ENCODE data around the gene WDR18.

DNA sequence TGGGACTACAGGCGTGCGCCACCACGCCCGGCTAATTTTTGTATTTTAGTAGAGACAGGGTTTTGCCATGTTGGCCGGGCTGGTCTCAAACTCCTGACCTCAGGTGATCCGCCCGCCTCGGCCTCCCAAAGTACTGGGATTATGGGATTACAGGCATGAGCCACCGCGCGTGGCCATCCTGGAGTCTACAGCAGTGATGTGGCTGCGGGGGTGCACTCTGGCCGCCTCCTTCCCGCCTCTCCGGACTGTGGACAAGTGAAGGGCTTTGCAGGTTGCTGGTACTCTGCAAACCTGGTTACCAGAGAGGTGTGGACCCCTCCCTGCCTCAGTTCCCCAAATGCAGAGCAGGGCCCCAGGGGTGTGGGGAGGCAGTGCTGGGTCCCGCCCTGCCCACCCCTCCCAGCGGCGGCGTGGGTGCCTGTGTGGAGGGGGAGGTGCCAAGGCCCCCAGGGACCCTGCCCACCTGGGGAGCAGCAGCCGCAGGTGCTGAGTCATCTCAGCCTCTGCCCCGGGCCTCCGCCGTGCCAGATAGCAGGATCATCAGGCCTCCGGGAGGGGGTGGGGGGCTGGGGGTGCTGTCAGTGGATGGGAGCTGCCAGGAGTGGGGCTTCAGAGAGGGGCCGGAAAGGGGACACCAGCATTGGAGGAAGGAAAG is 35.2 kb upstream of the WDR18 start:
- TF ChIP-seq, protein P1, sequence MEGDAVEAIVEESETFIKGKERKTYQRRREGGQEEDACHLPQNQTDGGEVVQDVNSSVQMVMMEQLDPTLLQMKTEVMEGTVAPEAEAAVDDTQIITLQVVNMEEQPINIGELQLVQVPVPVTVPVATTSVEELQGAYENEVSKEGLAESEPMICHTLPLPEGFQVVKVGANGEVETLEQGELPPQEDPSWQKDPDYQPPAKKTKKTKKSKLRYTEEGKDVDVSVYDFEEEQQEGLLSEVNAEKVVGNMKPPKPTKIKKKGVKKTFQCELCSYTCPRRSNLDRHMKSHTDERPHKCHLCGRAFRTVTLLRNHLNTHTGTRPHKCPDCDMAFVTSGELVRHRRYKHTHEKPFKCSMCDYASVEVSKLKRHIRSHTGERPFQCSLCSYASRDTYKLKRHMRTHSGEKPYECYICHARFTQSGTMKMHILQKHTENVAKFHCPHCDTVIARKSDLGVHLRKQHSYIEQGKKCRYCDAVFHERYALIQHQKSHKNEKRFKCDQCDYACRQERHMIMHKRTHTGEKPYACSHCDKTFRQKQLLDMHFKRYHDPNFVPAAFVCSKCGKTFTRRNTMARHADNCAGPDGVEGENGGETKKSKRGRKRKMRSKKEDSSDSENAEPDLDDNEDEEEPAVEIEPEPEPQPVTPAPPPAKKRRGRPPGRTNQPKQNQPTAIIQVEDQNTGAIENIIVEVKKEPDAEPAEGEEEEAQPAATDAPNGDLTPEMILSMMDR (IDR thresholded peaks at IDR 0.05): no peak
- no peak for TF ChIP-seq POLR2AphosphoS5 (IDR thresholded peaks at IDR 0.05)
- TF ChIP-seq POLR2A (IDR thresholded peaks at IDR 0.05): no peak

All from upper lobe of left lung (tissue), 4 donors.